ENCODE results near the gene CPEB3.
"Not testable (repeated sequence)": the region's sequence is repeated elsewhere in the genome, so short reads cannot be mapped to it uniquely, and the experiment has no call there.

The CPEB3 gene

DNA sequence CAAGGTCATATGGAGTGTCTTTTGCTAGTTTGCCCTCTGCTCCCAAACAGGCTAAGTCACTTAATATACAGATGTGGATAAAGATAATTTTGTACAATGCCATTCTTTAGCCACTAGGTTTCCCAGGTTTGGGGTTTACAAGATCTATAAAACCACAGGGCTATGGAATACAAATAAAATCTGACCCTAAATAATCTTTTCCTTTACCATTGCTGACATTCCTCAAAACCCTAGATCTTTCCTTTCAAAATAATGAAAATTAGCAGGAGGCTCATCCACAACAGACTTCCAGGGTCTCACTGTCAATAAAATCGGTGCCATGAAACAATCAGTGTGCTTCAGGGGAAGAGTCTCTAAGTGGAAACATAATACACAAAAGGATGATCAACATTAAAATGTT lies 148.4 kb downstream of the CPEB3 start:
- no peak for DNase-seq (ENCODE audit: low read depth)

DNA sequence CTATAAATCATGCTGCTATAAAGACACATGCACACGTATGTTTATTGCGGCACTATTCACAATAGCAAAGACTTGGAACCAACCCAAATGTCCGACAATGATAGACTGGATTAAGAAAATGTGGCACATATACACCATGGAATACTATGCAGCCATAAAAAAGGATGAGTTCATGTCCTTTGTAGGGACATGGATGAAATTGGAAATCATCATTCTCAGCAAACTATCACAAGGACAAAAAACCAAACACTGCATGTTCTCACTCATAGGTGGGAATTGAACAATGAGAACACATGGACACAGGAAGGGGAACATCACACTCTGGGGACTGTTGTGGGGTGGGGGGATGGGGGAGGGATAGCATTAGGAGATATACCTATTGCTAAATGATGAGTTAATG lies 149.7 kb downstream of the CPEB3 start:
- not testable (repeated sequence) for DNase-seq (ENCODE audit: low read depth)

DNA sequence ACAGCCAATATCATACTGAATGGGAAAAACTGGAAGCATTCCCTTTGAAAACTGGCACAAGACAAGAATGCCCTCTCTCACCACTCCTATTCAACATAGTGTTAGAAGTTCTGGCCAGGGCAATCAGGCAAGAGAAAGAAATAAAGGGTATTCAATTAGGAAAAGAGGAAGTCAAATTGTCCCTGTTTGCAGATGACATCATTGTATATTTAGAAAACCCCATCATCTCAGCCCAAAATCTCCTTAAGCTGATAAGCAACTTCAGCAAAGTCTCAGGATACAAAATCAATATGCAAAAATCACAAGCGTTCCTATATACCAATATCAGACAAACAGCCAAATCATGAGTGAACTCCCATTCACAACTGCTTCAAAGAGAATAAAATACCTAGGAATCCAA lies 156.8 kb downstream of the CPEB3 start:
- not testable (repeated sequence) for DNase-seq (ENCODE audit: low read depth)

DNA sequence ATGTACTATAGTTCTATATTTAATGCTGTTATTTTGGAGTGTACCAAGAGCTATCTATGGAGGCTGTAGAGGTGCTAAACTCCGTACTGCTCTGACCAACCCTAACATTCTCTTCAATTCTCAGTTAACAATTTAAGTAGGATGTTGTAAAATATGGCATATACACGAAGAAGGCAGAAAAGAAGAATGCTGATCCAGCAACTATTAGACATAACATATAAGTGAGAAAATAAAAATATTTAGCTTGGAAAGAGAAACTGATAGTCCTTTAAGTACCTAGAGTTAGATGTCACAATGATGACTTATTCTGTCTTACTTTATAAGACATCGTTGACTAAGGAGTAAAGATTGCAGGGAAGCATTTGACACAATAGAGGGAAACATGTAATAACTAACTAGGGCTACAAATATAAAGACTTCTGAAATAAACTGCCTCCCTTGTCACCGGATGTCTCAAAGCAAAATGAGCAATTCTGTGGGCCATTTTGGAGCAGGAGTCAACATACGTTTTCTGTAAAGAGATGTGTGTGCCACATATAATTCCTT lies 159.5 kb downstream of the CPEB3 start:
- DNase-seq (ENCODE audit: low read depth), result no peak

DNA sequence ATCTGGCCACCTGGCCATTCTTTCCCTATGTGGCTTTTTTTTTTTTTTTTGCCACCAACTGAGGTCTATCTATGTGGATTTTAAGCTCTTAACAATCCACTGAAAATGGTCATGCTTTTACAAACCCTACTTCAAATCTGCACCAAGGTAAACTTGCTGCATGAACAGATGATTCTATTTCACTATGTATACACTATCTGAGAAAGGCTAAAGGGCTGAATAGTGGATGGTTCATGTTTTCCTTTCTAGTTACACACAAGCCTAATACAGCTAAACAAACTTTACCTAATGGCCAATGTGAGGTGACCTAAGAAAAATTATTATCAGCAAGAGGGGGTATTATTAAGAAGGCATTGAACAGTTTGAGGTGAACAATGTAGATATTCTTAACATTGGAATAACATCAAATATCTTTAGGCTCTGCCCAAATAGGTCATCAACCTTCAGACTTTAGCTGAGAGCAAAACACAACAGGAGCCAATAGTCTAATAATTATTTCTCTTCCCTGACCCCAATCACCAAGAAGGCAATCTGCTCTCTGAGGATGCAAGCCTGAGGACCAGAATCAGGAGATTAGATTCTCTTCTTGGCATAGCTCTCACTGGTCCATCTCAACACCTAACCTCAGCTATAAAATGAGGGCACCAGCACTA lies 160.1 kb downstream of the CPEB3 start:
- DNase-seq (ENCODE audit: low read depth), result no peak

DNA sequence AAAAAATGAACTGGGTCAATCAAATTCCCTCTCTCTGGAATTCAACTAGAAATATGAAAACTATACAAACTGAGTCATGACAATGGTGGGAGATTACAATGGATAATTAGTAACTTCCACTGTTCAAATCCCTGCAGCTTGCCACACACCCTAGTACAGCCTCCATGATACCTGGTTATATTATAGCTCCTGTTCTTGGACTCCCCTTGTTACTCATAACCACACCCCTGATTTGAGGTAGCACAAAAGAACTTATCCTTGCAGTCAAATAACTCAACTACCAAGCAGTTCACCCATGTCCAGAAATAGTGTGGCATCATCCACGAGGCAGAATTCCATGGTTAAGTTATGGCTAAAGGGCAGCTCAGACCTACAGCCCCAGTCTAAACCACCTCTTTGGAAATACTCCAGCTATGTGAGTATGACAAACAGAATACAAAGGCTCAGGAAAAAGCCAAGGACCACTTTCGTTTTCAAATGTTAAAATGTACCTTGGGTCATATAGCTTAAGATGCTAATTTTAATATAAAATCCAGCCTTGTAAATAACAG lies 164.7 kb downstream of the CPEB3 start:
- DNase-seq (ENCODE audit: low read depth), result no peak

DNA sequence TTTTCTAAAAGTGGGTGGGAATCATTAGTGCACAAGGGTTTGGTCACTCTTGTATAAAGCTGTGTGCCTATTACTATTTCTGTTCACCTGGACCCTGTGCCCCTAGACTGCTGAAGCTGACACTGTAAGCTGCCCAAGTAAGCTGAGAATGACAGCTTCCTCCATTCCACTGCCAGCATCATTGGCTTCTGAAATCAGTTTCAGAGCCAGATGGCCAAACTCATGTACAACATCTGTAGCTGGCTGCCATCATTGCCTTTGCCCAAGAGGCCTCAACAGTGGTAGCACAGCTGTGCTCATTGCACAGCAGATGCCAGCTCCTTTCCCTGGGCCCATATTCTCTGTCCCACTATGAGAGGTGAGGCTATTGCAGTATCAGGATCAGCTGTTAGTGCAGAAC lies 165.7 kb downstream of the CPEB3 start:
- DNase-seq (ENCODE audit: low read depth), result no peak

DNA sequence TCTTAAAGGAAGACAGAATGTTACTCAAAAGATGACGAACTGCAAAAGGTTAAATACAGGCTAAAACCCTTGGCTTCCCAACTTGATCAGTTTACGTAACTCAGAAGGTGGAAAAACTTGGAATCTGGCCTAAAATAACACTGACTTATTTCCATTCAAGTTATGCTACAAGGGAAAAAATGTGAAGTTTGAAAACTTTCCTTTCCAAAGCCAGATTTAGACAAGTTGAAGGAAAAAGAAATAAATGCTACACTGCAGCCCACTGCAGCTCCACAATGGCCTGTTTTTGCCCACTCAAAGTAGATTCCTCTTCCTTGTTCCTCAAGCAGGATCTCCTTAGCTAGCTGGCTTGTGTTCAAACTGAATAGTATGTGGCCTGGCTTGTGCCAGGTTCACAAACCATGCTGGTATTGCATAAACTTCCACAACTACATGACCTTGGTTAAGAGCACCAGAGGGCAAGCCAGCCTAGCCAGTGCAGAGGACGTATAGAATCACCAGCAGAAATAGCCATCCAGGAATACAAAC lies 166.2 kb downstream of the CPEB3 start:
- no peak for DNase-seq (ENCODE audit: low read depth)

DNA sequence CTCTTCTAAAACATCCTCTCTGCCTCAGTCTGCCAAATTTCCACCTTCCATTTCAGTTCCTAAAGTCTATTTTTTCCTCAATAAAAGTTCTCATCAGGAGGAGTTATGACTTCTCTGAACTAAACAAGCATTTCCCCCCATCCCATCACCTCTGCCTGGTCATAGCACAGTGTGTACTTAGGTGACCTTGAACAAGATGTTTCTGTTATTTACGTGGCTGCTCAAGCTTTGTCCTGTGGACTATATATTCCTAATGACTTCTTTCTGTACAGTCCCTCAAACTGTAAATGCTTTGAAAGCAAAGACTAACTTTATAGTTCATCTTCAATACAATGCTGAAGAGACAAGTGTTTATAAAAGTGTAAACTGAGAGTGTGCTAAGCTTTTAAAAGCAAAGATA lies 166.9 kb downstream of the CPEB3 start:
- DNase-seq (ENCODE audit: low read depth), result no peak

DNA sequence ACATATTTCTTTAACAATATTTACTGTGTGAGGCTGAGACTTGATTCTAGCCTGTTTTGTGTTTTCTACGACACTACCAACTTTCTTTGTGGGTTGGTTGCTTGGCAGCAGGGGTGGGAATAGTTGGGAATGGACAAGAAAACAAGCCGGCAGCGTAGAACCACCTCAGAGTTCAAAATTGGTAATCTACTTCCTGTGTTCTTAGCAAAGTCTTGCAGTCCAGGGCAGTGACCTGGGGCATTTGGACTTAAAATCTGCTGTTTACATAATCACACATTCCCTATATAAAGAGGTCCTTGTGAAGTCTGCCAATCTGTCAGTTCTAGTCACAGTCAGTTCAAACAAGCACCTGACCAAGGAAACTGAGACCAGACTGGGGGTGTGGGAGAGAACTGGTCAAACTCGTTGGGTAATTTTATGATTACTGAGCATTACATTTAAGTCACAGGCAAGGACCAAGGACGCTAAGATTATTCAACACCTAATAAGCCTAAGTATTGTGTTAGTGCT lies 167.9 kb downstream of the CPEB3 start:
- DNase-seq (ENCODE audit: low read depth), result no peak

DNA sequence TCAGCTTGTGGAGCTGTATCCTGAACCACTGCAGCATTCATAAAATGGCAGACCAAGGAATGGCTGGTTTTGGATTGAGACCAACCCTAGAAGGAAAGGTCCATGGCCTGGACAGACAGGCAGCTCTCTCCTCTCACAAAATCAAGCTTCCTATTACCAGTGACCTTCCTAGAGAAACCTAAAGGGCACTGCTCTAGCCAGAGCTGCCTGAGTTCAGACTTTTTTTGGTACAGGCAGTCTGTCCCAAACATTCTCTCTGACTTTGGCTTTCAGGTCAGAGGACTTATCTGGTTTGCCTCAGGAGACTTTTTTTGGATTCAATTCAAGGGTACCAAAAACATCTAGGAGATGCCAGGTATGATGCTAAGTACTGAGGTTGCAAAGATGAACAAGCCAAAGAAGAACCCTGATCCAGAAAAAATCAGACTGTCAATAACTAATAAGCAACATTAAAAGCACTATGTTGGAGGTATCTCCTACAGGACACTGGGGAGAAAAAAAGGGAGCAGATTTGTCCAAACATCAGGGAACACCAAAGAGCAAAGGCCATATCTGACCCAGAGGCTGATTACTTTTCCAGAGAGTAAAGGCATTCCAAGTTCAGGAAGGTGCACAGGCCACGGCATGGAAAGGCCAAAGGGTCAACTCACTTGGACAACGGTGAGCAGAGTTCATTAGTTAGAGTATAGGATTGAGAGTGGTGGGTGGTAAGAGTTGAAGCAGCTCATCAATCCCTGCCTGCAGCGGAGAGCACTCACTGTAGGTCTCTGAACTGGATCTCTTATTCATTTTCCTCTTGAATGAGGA lies 169.0 kb downstream of the CPEB3 start:
- no peak for DNase-seq (ENCODE audit: low read depth)

DNA sequence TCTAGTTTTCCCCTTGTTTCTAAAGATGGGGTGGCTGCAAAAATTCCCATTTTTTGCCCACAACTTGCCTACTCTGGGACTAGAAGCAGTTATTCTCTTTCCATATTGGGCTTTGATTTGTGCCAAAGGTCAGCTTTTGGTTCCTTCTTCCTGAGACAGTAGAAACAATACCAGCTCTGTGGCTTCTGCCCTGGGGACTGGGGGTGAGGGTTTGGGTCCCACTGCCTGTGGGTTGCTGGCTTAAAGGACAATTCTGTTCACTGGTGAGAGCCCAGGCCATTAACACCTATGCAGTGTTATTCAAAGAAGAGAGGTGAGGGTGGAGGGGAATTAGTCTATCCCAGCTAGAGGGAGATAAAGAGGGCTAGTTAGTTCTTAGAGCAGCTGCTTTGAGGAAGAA lies 171.5 kb downstream of the CPEB3 start:
- DNase-seq (ENCODE audit: low read depth), result no peak

DNA sequence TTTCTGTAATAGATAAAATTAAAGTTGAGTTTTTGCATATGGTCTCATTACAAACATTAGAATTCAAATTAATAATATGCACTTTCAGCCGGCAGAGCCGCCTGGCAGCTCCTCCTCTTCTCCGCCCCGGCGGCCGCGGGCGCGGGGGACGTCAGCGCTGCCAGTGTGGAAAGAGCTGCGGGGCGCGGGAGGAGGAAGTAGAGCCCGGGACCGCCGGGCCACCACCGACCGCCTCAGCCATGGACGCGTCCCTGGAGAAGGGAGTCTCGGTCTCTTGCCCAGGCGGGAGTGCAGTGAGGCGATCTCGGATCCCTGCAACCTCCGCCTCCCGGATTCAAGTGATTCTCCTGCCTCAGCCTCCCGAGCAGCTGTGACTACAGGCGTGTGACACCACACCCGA lies 176.0 kb downstream of the CPEB3 start:
- DNase-seq (ENCODE audit: low read depth), result not testable (repeated sequence)

DNA sequence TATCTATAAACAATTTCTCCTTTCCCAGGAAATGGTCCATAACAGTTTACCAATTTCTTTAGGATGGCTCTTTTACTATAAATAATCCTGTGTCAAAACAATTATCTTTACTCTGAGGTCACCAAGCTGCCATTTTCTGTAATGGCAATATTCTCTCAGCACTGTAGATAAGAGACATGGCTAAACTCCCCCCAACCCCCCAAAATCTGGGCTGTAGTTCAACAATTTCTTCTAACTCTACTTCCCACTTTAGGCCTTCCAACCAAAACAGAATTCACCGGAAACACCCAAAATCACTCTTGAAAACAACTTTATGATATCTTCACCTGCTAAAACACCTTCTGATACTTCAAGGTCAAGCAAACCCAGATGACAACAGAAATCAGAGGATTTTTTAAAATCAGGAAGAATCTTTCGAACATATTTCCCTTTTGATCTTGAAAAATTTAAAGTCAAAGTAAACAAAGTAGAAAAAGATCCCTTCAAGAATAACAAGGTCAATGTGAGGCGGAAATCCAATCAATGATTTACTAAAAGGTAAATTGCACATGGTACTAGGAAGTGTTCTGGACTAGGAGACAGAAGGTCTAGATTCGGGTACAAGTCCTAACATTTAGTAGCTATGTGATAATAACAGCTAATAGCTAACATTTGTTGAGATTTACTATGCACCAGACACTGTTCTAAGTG lies 176.8 kb downstream of the CPEB3 start:
- DNase-seq (ENCODE audit: low read depth), result no peak

DNA sequence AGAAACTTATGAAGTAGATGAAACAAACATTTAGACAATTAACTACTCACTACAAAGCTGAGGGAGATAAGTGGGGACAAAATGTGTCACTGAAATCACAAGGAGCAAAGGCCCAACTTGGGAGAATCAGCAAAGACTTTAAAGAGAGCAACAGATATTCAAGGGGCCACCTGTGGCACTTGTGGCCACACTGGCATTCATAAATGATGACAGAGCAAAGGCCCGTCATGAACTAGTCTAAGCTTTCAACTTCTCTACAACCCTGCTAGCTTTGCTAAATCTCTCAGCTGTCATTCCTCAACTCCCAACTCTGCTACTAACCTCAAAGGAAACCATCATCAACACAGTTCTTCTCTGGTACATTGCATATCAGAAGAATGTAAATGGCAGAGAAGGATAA lies 178.4 kb downstream of the CPEB3 start:
- no peak for DNase-seq (ENCODE audit: low read depth)

DNA sequence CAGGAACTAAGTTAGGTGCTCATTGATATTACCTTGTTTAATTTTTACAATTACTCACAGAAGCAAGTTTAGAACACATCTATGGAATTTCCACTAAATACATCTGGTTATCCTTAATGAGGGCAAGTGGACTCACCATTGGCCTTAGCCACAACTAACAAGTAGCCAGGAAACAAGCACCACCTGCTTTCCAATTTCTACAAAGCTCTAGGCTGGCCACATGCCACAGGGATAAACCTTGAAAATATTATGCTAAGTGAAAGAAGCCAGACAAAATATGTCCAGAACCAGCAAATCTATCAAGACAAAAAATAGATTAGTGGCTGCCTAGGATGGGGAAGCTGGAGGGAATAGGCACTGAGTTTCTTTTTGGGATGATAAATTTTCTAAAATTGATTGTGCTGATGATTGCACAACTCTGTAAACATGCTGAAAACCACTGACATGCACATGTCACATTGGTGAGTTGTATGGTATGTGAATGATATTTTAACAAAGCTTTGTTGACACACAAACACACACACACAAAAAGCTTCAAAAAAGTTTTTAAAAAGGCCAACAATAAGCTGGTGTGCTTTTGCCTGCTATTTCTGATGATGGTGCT lies 179.4 kb downstream of the CPEB3 start:
- no peak for DNase-seq (ENCODE audit: low read depth)

DNA sequence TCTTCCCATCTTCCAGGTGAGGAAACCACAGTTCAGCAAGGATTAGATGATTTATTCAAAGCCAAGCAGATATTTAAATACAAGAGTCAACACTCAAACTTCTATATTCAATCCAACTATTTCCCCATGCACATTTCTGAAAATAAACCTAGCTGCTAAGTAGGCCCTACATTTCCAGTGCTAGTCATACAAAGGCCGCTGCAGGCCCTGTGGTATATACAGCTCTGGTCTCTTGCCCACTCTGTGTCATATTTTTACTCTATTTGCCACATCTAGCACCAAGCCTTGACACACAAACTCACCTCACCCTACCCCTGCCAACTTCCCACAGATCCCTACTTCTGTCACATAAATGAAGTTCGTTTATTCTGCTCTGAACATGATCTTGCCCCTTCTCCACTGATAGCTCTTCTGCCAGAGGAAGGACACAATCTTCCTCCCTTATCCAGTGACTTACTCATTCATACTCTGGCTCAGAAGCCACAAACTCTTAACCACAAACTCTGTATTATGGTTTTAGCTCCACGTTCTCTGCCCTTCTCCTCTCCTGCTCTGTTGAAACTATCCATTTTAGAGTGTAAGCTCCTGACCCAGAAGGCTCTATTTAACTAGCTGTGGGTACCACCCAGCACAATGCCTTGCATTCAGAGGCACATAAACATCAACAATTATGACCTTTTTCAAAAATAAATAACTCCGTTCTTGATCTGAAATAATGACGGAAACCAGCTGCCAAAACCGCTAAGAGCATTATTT lies 180.7 kb downstream of the CPEB3 start:
- DNase-seq (ENCODE audit: low read depth), result no peak

DNA sequence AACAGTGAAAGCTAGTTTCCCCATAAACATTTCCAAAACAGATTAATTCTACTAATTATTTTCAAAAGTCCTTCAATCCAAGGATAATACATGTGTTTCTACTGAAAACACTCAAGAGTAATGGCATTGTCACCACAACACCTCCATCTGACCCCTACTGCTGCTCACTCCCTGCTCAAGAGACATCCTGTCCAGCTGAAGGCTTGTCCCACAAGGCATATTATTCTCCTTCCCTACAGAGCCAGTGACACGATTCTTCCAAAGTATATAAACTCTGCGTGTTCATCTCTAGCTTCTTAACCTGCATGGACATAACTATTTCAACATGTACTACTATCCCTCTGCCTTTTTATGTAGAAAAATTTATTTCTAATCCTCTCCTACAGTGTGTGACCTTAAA lies 182.1 kb downstream of the CPEB3 start:
- DNase-seq (ENCODE audit: low read depth), result no peak

DNA sequence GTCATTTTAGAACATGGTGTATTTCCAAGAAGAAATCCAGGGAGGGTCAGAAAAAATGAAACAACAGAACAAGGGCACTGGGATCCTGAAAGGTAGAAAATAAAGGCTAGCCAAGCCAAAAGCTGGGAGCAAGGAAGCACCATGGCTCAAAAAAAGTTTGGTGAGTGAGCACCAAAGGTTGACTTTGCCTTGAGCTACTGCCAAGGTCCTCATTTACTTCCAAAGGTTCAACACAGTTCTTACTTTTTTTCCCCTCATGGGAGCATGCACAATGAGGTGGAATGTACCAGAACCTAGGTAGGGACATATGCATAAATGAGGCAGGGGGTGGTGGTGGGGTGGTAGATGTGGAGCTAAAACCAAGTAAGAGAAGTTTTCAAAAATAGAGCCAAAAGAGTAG lies 182.8 kb downstream of the CPEB3 start:
- no peak for DNase-seq (ENCODE audit: low read depth)

DNA sequence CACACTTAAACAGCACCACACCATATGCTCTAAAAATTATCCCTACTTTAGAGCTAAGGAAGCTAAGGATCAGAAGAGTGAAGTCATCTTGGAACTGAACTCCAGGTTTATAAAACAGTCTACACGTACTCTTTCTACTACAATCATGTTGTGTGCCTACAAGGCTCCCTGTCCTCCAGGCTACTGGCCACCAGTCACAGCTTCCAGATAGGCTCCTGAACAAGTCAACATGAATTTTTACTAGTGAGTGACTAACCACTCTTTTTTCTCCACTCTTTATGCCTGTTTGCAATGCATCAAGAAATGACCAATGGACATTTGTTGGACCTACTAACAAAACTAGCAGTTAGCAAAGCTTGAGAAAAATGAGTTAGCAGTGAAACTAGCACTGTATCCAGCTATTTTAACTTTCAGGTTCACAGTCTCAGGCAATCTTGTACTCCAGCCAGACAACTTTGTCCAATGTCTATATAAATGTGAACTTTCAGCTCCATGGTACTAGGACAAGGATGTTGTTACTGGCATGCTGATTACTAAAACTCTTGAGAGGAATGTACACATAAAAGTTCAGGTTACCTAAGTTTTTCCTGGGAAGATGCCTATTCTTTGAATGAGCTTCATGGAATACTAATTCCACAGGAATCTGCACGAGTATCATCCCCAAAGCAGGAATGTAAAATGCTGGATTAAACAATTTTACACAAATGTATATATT lies 187.3 kb downstream of the CPEB3 start:
- no peak for DNase-seq (ENCODE audit: low read depth)

All from activated T-cell treated with anti-CD3 and anti-CD28 coated beads for 24 hours (primary cell).